ENCODE measurements around the gene TEX44.

GRCh38 chr2:231554327-231554726 is 38.3 kb upstream of the TEX44 start:
- TF ChIP-seq POLR2AphosphoS5 (IDR thresholded peaks at IDR 0.05; ENCODE audit: low read depth, low read length) (no peak), TAF1 (IDR thresholded peaks at IDR 0.05; ENCODE audit: low read depth, low read length) (no peak), POLR2A (IDR thresholded peaks at IDR 0.05; ENCODE audit: low read depth, low read length) (no peak), SPI1 (IDR thresholded peaks at IDR 0.05; ENCODE audit: low read depth, low read length) (no peak), POU2F2 (IDR thresholded peaks at IDR 0.05; ENCODE audit: low read depth, low read length) (no peak), PAX5 (IDR thresholded peaks at IDR 0.05; ENCODE audit: insufficient read depth, low read length, severe bottlenecking) (no peak)

All from GM12891 (cell line).